ENCODE results near the gene KIF17.

Gene KIF17

DNA sequence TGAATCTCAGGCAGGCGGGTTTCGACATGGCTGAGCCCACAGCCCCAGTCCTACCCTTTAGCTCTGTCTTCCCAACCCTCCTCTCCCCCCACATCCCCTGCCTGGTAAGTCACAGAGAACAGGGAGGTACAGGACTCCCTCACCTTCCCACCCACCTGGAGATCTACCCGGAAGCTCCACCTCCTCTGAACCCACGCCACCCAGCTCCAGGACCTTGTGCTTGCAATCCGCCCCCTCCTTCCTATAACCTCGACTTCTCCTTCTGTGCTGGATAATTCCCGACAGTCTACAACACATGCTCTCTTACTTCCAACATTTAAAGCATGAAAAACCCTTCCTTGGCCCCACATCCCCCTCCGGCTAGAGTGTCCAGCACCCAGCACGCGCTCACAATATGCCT, 22.3 kb downstream of the KIF17 start:
- H4K8ac ChIP-seq (ENCODE audit: low read depth, low read length) = no peak overlapping the region
- peaks cover 0 to 3% of the 10 kb centered on the region in 2 donors for H3K9me3 ChIP-seq (replicated peaks in 1 of 2; ENCODE audit: control insufficient read depth in 2 of 2, insufficient read depth in 1 of 2, low read depth in 1 of 2, low read length in 2 of 2)
- no peak overlapping the region for H3K4me3 ChIP-seq (ENCODE audit: low read length in 2 of 2)
- no peak overlapping the region for H3K14ac ChIP-seq (ENCODE audit: low read length)
- no peak overlapping the region for H3K4me2 ChIP-seq (ENCODE audit: insufficient read depth, low read length, poor library complexity, severe bottlenecking)
- H4K91ac ChIP-seq (ENCODE audit: low read depth, low read length, poor library complexity) = no peak overlapping the region
- H3K18ac ChIP-seq (ENCODE audit: low read length) = no peak overlapping the region
- no peak overlapping the region for H3K23ac ChIP-seq (ENCODE audit: low read depth, low read length, poor library complexity)
- H3K4me1 ChIP-seq (ENCODE audit: control insufficient read depth in 2 of 2, insufficient read depth in 1 of 2, low read depth in 1 of 2, low read length in 2 of 2) = peaks cover 9 to 11% of the 10 kb centered on the region in 2 donors
- H2AFZ ChIP-seq (ENCODE audit: low read length) = peak overlapping the region; percentile 100
- H2BK12ac ChIP-seq (ENCODE audit: low read length) = no peak overlapping the region
- no peak overlapping the region for H3K4ac ChIP-seq (ENCODE audit: low read length)
- H3K36me3 ChIP-seq (replicated peaks in 1 of 2; ENCODE audit: control insufficient read depth in 2 of 2, insufficient read depth in 2 of 2, low read length in 2 of 2) = no peaks in the 10 kb centered on the region
- WGBS, 2 donors (ENCODE audit: extremely low coverage in 2 of 2, insufficient read length in 2 of 2, insufficient replicate concordance in 1 of 2) = no CpG with 5 or more reads among the region's 10 CpGs
- no peaks in the 10 kb centered on the region for H3K79me1 ChIP-seq (ENCODE audit: low read depth, low read length)
- H2BK5ac ChIP-seq (ENCODE audit: low read length) = no peak overlapping the region
- H3K27ac ChIP-seq (replicated peaks; ENCODE audit: low read length) = no peak overlapping the region
- H3K9ac ChIP-seq (ENCODE audit: low read depth, low read length, poor library complexity) = no peak overlapping the region
- no peak for DNase-seq (ENCODE audit: low spot score)
- H2BK120ac ChIP-seq (ENCODE audit: low read depth, low read length) = no peak overlapping the region
- peak overlapping the region; percentile 20 for H2AK5ac ChIP-seq (ENCODE audit: low read depth, low read length)
- H3K27me3 ChIP-seq (ENCODE audit: control insufficient read depth in 3 of 3, insufficient read depth in 3 of 3, low read depth in 1 of 3, low read length in 3 of 3) = no peaks in the 10 kb centered on the region
- peak overlapping the region; percentile 93 for H2BK15ac ChIP-seq (ENCODE audit: low read length)

DNA sequence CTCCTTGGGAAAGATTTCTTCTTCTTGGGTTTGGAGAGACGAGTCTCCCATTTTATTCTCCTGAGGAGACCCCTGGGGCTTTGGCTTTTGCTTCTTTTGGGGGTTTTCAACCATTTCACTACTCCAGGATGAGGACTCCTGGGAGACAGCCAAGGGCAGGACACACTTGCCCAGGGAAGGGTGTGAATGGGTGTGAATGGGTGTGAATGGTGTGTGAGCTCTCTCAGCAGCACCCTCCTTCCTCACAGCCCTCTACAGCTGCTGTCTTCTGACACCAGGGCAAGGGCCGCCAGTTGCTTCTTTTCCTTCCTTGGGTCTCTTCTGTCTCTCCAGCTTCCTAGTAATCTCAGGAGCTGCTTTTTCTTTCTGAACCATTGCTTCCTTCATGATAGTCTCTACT, 24.2 kb downstream of the KIF17 start:
- Histone ChIP-seq H3K36me3 (replicated peaks in 1 of 2; ENCODE audit: control insufficient read depth in 2 of 2, insufficient read depth in 2 of 2, low read length in 2 of 2) (peaks cover 0 to 2% of the 10 kb centered on the region in 2 donors), H3K4ac (ENCODE audit: low read length) (no peak overlapping the region), H3K4me2 (ENCODE audit: insufficient read depth, low read length, poor library complexity, severe bottlenecking) (no peak overlapping the region), H3K27me3 (ENCODE audit: control insufficient read depth in 3 of 3, insufficient read depth in 3 of 3, low read depth in 1 of 3, low read length in 3 of 3) (no peaks in the 10 kb centered on the region), H2BK120ac (ENCODE audit: low read depth, low read length) (no peak overlapping the region), H3K9ac (ENCODE audit: low read depth, low read length, poor library complexity) (no peak overlapping the region), H3K14ac (ENCODE audit: low read length) (no peak overlapping the region), H2AFZ (ENCODE audit: low read length) (no peak overlapping the region), H2BK5ac (ENCODE audit: low read length) (no peak overlapping the region), H3K23ac (ENCODE audit: low read depth, low read length, poor library complexity) (no peak overlapping the region), H3K4me3 (ENCODE audit: low read length in 2 of 2) (no peak overlapping the region), H3K18ac (ENCODE audit: low read length) (no peak overlapping the region), H2BK15ac (ENCODE audit: low read length) (no peak overlapping the region), H4K8ac (ENCODE audit: low read depth, low read length) (no peak overlapping the region), H3K4me1 (ENCODE audit: control insufficient read depth in 2 of 2, insufficient read depth in 1 of 2, low read depth in 1 of 2, low read length in 2 of 2) (peaks cover 9 to 11% of the 10 kb centered on the region in 2 donors), H3K27ac (replicated peaks; ENCODE audit: low read length) (no peak overlapping the region), H2BK12ac (ENCODE audit: low read length) (no peak overlapping the region), H3K9me3 (replicated peaks in 1 of 2; ENCODE audit: control insufficient read depth in 2 of 2, insufficient read depth in 1 of 2, low read depth in 1 of 2, low read length in 2 of 2) (peaks cover 0 to 3% of the 10 kb centered on the region in 2 donors), H4K91ac (ENCODE audit: low read depth, low read length, poor library complexity) (no peak overlapping the region), H2AK5ac (ENCODE audit: low read depth, low read length) (no peak overlapping the region), H3K79me1 (ENCODE audit: low read depth, low read length) (no peaks in the 10 kb centered on the region)
- no CpG with 5 or more reads among the region's 2 CpGs for WGBS, 2 donors (ENCODE audit: extremely low coverage in 2 of 2, insufficient read length in 2 of 2, insufficient replicate concordance in 1 of 2)
- DNase-seq (ENCODE audit: low spot score) = no peak

DNA sequence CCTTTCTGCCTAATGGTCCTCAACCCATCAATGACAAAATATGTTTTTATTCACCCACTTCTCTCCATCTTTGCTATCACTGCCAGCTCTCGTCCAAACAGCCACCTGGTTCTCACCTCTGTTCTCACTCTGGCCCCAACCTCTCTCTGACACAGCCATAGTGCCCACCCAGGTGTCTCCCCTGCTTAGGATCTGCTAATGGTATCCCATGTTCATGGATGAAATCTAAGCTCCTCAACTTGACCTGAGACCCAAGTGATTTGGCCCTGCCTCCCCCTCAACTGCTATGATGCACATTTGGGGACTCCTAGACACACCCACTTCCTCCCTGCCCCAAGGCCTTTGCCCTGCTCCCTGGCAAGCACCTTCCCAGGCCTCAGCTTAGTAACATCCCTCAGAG, 25.9 kb downstream of the KIF17 start:
- Histone ChIP-seq H3K9ac (ENCODE audit: low read depth, low read length, poor library complexity) (no peak overlapping the region), H3K18ac (ENCODE audit: low read length) (no peak overlapping the region), H3K14ac (ENCODE audit: low read length) (no peak overlapping the region), H3K27ac (replicated peaks; ENCODE audit: low read length) (no peak overlapping the region), H3K36me3 (replicated peaks in 1 of 2; ENCODE audit: control insufficient read depth in 2 of 2, insufficient read depth in 2 of 2, low read length in 2 of 2) (peaks cover 0 to 2% of the 10 kb centered on the region in 2 donors), H2BK12ac (ENCODE audit: low read length) (no peak overlapping the region), H3K27me3 (ENCODE audit: control insufficient read depth in 3 of 3, insufficient read depth in 3 of 3, low read depth in 1 of 3, low read length in 3 of 3) (no peaks in the 10 kb centered on the region), H2BK15ac (ENCODE audit: low read length) (no peak overlapping the region), H3K4me1 (ENCODE audit: control insufficient read depth in 2 of 2, insufficient read depth in 1 of 2, low read depth in 1 of 2, low read length in 2 of 2) (peaks cover 2 to 7% of the 10 kb centered on the region in 2 donors), H2AFZ (ENCODE audit: low read length) (no peak overlapping the region), H3K4ac (ENCODE audit: low read length) (no peak overlapping the region), H4K8ac (ENCODE audit: low read depth, low read length) (no peak overlapping the region), H4K91ac (ENCODE audit: low read depth, low read length, poor library complexity) (no peak overlapping the region), H3K4me3 (ENCODE audit: low read length in 2 of 2) (no peak overlapping the region), H3K23ac (ENCODE audit: low read depth, low read length, poor library complexity) (no peak overlapping the region), H2BK5ac (ENCODE audit: low read length) (no peak overlapping the region), H2AK5ac (ENCODE audit: low read depth, low read length) (no peak overlapping the region), H3K9me3 (replicated peaks in 1 of 2; ENCODE audit: control insufficient read depth in 2 of 2, insufficient read depth in 1 of 2, low read depth in 1 of 2, low read length in 2 of 2) (peaks cover 0 to 4% of the 10 kb centered on the region in 2 donors), H2BK120ac (ENCODE audit: low read depth, low read length) (no peak overlapping the region), H3K4me2 (ENCODE audit: insufficient read depth, low read length, poor library complexity, severe bottlenecking) (no peak overlapping the region), H3K79me1 (ENCODE audit: low read depth, low read length) (no peaks in the 10 kb centered on the region)
- DNase-seq (ENCODE audit: low spot score) = no peak
- WGBS, 2 donors (ENCODE audit: extremely low coverage in 2 of 2, insufficient read length in 2 of 2, insufficient replicate concordance in 1 of 2) = no CpG with 5 or more reads among the region's 1 CpG

- peaks cover 0 to 2% of the 10 kb centered on the region in 2 donors for H3K36me3 ChIP-seq (replicated peaks in 1 of 2; ENCODE audit: control insufficient read depth in 2 of 2, insufficient read depth in 2 of 2, low read length in 2 of 2)
- no peak for DNase-seq (ENCODE audit: low spot score)
- no peak overlapping the region for H2AFZ ChIP-seq (ENCODE audit: low read length)
- no peak overlapping the region for H3K4me2 ChIP-seq (ENCODE audit: insufficient read depth, low read length, poor library complexity, severe bottlenecking)
- no peak overlapping the region for H2BK12ac ChIP-seq (ENCODE audit: low read length)
- H3K9ac ChIP-seq (ENCODE audit: low read depth, low read length, poor library complexity) = no peak overlapping the region
- H2BK15ac ChIP-seq (ENCODE audit: low read length) = no peak overlapping the region
- H2BK120ac ChIP-seq (ENCODE audit: low read depth, low read length) = no peak overlapping the region
- WGBS, 2 donors (ENCODE audit: extremely low coverage in 2 of 2, insufficient read length in 2 of 2, insufficient replicate concordance in 1 of 2) = no CpG with 5 or more reads among the region's 3 CpGs
- H3K27ac ChIP-seq (replicated peaks; ENCODE audit: low read length) = no peak overlapping the region
- no peak overlapping the region for H2AK5ac ChIP-seq (ENCODE audit: low read depth, low read length)
- H3K4me3 ChIP-seq (ENCODE audit: low read length in 2 of 2) = no peak overlapping the region
- H3K14ac ChIP-seq (ENCODE audit: low read length) = no peak overlapping the region
- no peaks in the 10 kb centered on the region for H3K27me3 ChIP-seq (ENCODE audit: control insufficient read depth in 3 of 3, insufficient read depth in 3 of 3, low read depth in 1 of 3, low read length in 3 of 3)
- H3K18ac ChIP-seq (ENCODE audit: low read length) = no peak overlapping the region
- no peak overlapping the region for H3K23ac ChIP-seq (ENCODE audit: low read depth, low read length, poor library complexity)
- H4K8ac ChIP-seq (ENCODE audit: low read depth, low read length) = no peak overlapping the region
- H3K9me3 ChIP-seq (replicated peaks in 1 of 2; ENCODE audit: control insufficient read depth in 2 of 2, insufficient read depth in 1 of 2, low read depth in 1 of 2, low read length in 2 of 2) = peaks cover 0 to 4% of the 10 kb centered on the region in 2 donors
- H3K79me1 ChIP-seq (ENCODE audit: low read depth, low read length) = no peaks in the 10 kb centered on the region
- no peak overlapping the region for H4K91ac ChIP-seq (ENCODE audit: low read depth, low read length, poor library complexity)
- H3K4me1 ChIP-seq (ENCODE audit: control insufficient read depth in 2 of 2, insufficient read depth in 1 of 2, low read depth in 1 of 2, low read length in 2 of 2) = peaks cover 0 to 4% of the 10 kb centered on the region in 2 donors
- H3K4ac ChIP-seq (ENCODE audit: low read length) = no peak overlapping the region
- no peak overlapping the region for H2BK5ac ChIP-seq (ENCODE audit: low read length)
These were observed 28.2 kb downstream of the KIF17 start for GRCh38 chr1:20689645-20690056.
